Measurements from ENCODE around the gene ARF5. TPM values are rescaled to one million over a fixed set of nuclear protein-coding genes. Genes with fewer than 3 reads are reported as not detected.

The ARF5 gene
- total RNA-seq, 1 experiment from 2014 or later: 133 TPM

GRCh38 chr7:127619681-127620405 lies 31.6 kb downstream of the ARF5 start:
- Mint-ChIP-seq H3K4me3 (ENCODE audit: unreplicated experiment) (no peak overlapping the region), H3K4me1 (ENCODE audit: insufficient read depth, unreplicated experiment) (no peaks in the 10 kb centered on the region), H3K27me3 (ENCODE audit: insufficient read depth, unreplicated experiment) (peaks cover 100% of the 10 kb centered on the region), H3K36me3 (ENCODE audit: insufficient read depth, unreplicated experiment) (no peaks in the 10 kb centered on the region), H3K9me3 (ENCODE audit: unreplicated experiment) (no peaks in the 10 kb centered on the region), H3K27ac (ENCODE audit: low read depth, unreplicated experiment) (no peak overlapping the region)
- ChIA-PET CTCF (interaction anchor here (0.7 kb wide), 1 partner anchor 369 kb away, joined by 3 read pairs; no protein-coding TSS in a partner anchor), POLR2A (no interaction called here)
- BruUV-seq (replicated peaks): no TSS peak
- intact Hi-C loops (cut with micrococcal nuclease): no loop called here
- DNase-seq (ENCODE audit: unreplicated experiment): no peak
- no peak for TF ChIP-seq CTCF (IDR thresholded peaks at IDR 0.05; ENCODE audit: unreplicated experiment)

GRCh38 chr7:127620406-127621233 lies 32.4 kb downstream of the ARF5 start:
- BruUV-seq (replicated peaks): no TSS peak
- POLR2A ChIA-PET: no interaction called here
- Mint-ChIP-seq H3K36me3 (ENCODE audit: insufficient read depth, unreplicated experiment) (no peaks in the 10 kb centered on the region), H3K4me1 (ENCODE audit: insufficient read depth, unreplicated experiment) (no peaks in the 10 kb centered on the region), H3K9me3 (ENCODE audit: unreplicated experiment) (no peaks in the 10 kb centered on the region), H3K27ac (ENCODE audit: low read depth, unreplicated experiment) (no peak overlapping the region), H3K4me3 (ENCODE audit: unreplicated experiment) (no peak overlapping the region), H3K27me3 (ENCODE audit: insufficient read depth, unreplicated experiment) (peaks cover 96% of the 10 kb centered on the region)
- no peak for DNase-seq (ENCODE audit: unreplicated experiment)
- TF ChIP-seq CTCF (IDR thresholded peaks at IDR 0.05; ENCODE audit: unreplicated experiment): no peak
- intact Hi-C loops (cut with micrococcal nuclease): no loop called here
- CTCF ChIA-PET: interaction anchor here (0.6 to 0.8 kb wide), 3 partner anchors 31 to 370 kb away, joined by 3 to 7 read pairs (median 6); no protein-coding TSS in a partner anchor

- DNase-seq (ENCODE audit: unreplicated experiment): no peak
- H3K27me3 Mint-ChIP-seq (ENCODE audit: insufficient read depth, unreplicated experiment): peaks cover 62% of the 10 kb centered on the region
- H3K36me3 Mint-ChIP-seq (ENCODE audit: insufficient read depth, unreplicated experiment): no peaks in the 10 kb centered on the region
- intact Hi-C loops (cut with micrococcal nuclease): no loop called here
- no peaks in the 10 kb centered on the region for H3K4me1 Mint-ChIP-seq (ENCODE audit: insufficient read depth, unreplicated experiment)
- no peak overlapping the region for H3K27ac Mint-ChIP-seq (ENCODE audit: low read depth, unreplicated experiment)
- H3K9me3 Mint-ChIP-seq (ENCODE audit: unreplicated experiment): no peaks in the 10 kb centered on the region
- CTCF ChIA-PET: interaction anchor here (0.6 kb wide), 2 partner anchors 112 to 231 kb away, joined by 3 read pairs; no protein-coding TSS in a partner anchor
- no peak overlapping the region for H3K4me3 Mint-ChIP-seq (ENCODE audit: unreplicated experiment)
- no TSS peak for BruUV-seq (replicated peaks)
- TF ChIP-seq CTCF (IDR thresholded peaks at IDR 0.05; ENCODE audit: unreplicated experiment): no peak
- POLR2A ChIA-PET: interaction anchor here (0.8 kb wide), 1 partner anchor 80 kb away, joined by 3 read pairs; no protein-coding TSS in a partner anchor
Observed at GRCh38 chr7:127625331-127625730, 37.1 kb downstream of the ARF5 start.

GRCh38 chr7:127628445-127628844 lies 40.2 kb downstream of the ARF5 start:
- intact Hi-C loops (cut with micrococcal nuclease): no loop called here
- no peak for TF ChIP-seq CTCF (IDR thresholded peaks at IDR 0.05; ENCODE audit: unreplicated experiment)
- no TSS peak for BruUV-seq (replicated peaks)
- no peak overlapping the region for H3K4me3 Mint-ChIP-seq (ENCODE audit: unreplicated experiment)
- no peaks in the 10 kb centered on the region for H3K36me3 Mint-ChIP-seq (ENCODE audit: insufficient read depth, unreplicated experiment)
- DNase-seq (ENCODE audit: unreplicated experiment): no peak
- H3K27ac Mint-ChIP-seq (ENCODE audit: low read depth, unreplicated experiment): no peak overlapping the region
- H3K4me1 Mint-ChIP-seq (ENCODE audit: insufficient read depth, unreplicated experiment): no peaks in the 10 kb centered on the region
- ChIA-PET CTCF (interaction anchor here (0.6 kb wide), 1 partner anchor 31 kb away, joined by 4 read pairs; no protein-coding TSS in a partner anchor), POLR2A (no interaction called here)
- no peaks in the 10 kb centered on the region for H3K9me3 Mint-ChIP-seq (ENCODE audit: unreplicated experiment)
- H3K27me3 Mint-ChIP-seq (ENCODE audit: insufficient read depth, unreplicated experiment): peaks cover 31% of the 10 kb centered on the region
